ENCODE results near the gene ZNF831.

- TF ChIP-seq, protein P1, sequence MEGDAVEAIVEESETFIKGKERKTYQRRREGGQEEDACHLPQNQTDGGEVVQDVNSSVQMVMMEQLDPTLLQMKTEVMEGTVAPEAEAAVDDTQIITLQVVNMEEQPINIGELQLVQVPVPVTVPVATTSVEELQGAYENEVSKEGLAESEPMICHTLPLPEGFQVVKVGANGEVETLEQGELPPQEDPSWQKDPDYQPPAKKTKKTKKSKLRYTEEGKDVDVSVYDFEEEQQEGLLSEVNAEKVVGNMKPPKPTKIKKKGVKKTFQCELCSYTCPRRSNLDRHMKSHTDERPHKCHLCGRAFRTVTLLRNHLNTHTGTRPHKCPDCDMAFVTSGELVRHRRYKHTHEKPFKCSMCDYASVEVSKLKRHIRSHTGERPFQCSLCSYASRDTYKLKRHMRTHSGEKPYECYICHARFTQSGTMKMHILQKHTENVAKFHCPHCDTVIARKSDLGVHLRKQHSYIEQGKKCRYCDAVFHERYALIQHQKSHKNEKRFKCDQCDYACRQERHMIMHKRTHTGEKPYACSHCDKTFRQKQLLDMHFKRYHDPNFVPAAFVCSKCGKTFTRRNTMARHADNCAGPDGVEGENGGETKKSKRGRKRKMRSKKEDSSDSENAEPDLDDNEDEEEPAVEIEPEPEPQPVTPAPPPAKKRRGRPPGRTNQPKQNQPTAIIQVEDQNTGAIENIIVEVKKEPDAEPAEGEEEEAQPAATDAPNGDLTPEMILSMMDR (conservative IDR thresholded peaks at IDR 0.05), result no peak
- no peak for TF ChIP-seq ZFX (IDR thresholded peaks at IDR 0.05)
Measured at GRCh38 chr20:59144831-59145196, 18.8 kb upstream of the ZNF831 start.
